Naive thymus-derived CD4-positive, alpha-beta T cell (primary cell): ENCODE data around the gene DGAT2. TPM values are rescaled to one million over a fixed set of nuclear protein-coding genes. Genes with fewer than 3 reads are reported as not detected.

ENCODE experiments used
- ATAC-seq: fragments of 150-1000 bp; cut with Tn5 transposase; 2 replicates; pipeline ENCODE4 v1.10.0; 2021; ENCODE audit warnings: mild to moderate bottlenecking, moderate library complexity
- CTCF ChIA-PET: fragments of 350-600 bp; sonication (Branson Sonifier 250); formaldehyde crosslinking; loops from one replicate; lab custom pipeline; 2021; ENCODE audit warnings: antibody characterized with exemption; lab: Charles Lee
- POLR2A ChIA-PET: fragments of 350-600 bp; sonication (Branson Sonifier 250); formaldehyde crosslinking; loops from one replicate; lab custom pipeline; 2021; ENCODE audit warnings: antibody characterized with exemption, inconsistent platforms; lab: Charles Lee
- DNase-seq, 9 donors: peaks; one replicate each; pipeline versions ENCODE4 v3.0.0 to v3.0.0-alpha.2; 2020 to 2022; ENCODE audit warnings: mixed read lengths in 1 of 9
- H3K27ac ChIP-seq: one replicate; pipeline ENCODE4 v1.7.0; 2013; ENCODE audit warnings: mild to moderate bottlenecking, low read depth, low read length, moderate library complexity
- H3K27me3 ChIP-seq, 2 donors: one replicate each; pipeline ENCODE4 v1.7.0; 2013; ENCODE audit warnings: low read length in 2 of 2, mild to moderate bottlenecking in 2 of 2, moderate library complexity in 2 of 2; ENCODE audit not compliant: control insufficient read depth in 2 of 2, insufficient read depth in 2 of 2
- H3K36me3 ChIP-seq, 3 experiments: 1 replicate in 2 of 3; 2 replicates in 1 of 3; pipeline ENCODE4 v1.7.0; 2013; ENCODE audit warnings: low read length in 3 of 3, mild to moderate bottlenecking in 3 of 3, moderate library complexity in 1 of 3; ENCODE audit not compliant: insufficient read depth in 3 of 3, control insufficient read depth in 2 of 3
- H3K4me1 ChIP-seq, 2 donors: one replicate each; pipeline ENCODE4 v1.7.0; 2013; ENCODE audit warnings: low read length in 2 of 2, mild to moderate bottlenecking in 2 of 2, moderate library complexity in 1 of 2; ENCODE audit not compliant: control insufficient read depth in 2 of 2, insufficient read depth in 2 of 2
- H3K4me3 ChIP-seq: 2 replicates; pipeline ENCODE4 v1.7.0; 2013; ENCODE audit warnings: mild to moderate bottlenecking, low read length
- H3K9me3 ChIP-seq, 3 experiments: 1 replicate in 2 of 3; 2 replicates in 1 of 3; pipeline ENCODE4 v1.7.0; 2013; ENCODE audit warnings: low read length in 3 of 3; ENCODE audit not compliant: control insufficient read depth in 2 of 3
- H3K27ac Mint-ChIP-seq, 9 donors: one replicate each; pipeline ENCODE4 v1.8.0; 2020 to 2022; ENCODE audit warnings: mixed read lengths in 9 of 9, mild to moderate bottlenecking in 8 of 9, moderate library complexity in 5 of 9, inconsistent platforms in 2 of 9
- H3K27me3 Mint-ChIP-seq, 5 donors: one replicate each; pipeline ENCODE4 v1.8.0; 2021 to 2022; ENCODE audit warnings: mixed read lengths in 5 of 5, mild to moderate bottlenecking in 1 of 5
- H3K36me3 Mint-ChIP-seq, 5 donors: one replicate each; pipeline ENCODE4 v1.8.0; 2020 to 2022; ENCODE audit warnings: mixed read lengths in 5 of 5, mild to moderate bottlenecking in 3 of 5, inconsistent platforms in 1 of 5
- H3K4me1 Mint-ChIP-seq, 7 donors: one replicate each; pipeline ENCODE4 v1.8.0; 2020 to 2022; ENCODE audit warnings: mixed read lengths in 7 of 7, mild to moderate bottlenecking in 3 of 7, inconsistent platforms in 1 of 7
- H3K4me3 Mint-ChIP-seq, 10 donors: one replicate each; pipeline ENCODE4 v1.8.0; 2020 to 2022; ENCODE audit warnings: mild to moderate bottlenecking in 10 of 10, mixed read lengths in 10 of 10, moderate library complexity in 6 of 10, inconsistent platforms in 2 of 10
- H3K9me3 Mint-ChIP-seq, 11 donors: one replicate each; pipeline ENCODE4 v1.8.0; 2020 to 2022; ENCODE audit warnings: mixed read lengths in 11 of 11, mild to moderate bottlenecking in 4 of 11, inconsistent platforms in 1 of 11, moderate library complexity in 1 of 11
- intact Hi-C, 2 donors: fragments of 100-400 bp; cut with micrococcal nuclease; formaldehyde crosslinking; loops; one replicate each; pipeline ENCODE4 v1.15.1; 2023
- polyA plus RNA-seq, 2 donors: library from polyadenylated mRNA; unstranded; fragments of 300-500 nt; fragmentation: Illumina TruSeq; gene quantifications; one replicate each; pipeline ENCODE4 v1.2.3, GENCODE V29; 2021
- total RNA-seq, 6 experiments: library from RNA in 5 of 6; stranded (reverse) in 5 of 6; gene quantifications; 1 replicate in 5 of 6; 2 replicates in 1 of 6; pipeline ENCODE4 v1.2.3 and lab custom pipeline; 2021 to 2026

Gene DGAT2
- total and polyA plus RNA-seq, 7 experiments from 2014 or later = 0.30 to 8.5 (median 0.58) TPM

- DNase-seq (no peak), ATAC-seq (no peak)
- intact Hi-C loops = no loop called here
- CTCF ChIA-PET = no interaction called here
- Mint-ChIP-seq H3K36me3 (no peaks in the 10 kb centered on the region), H3K27ac (no peak overlapping the region), H3K27me3 (peaks cover 0 to 13% (median 3%) of the 10 kb centered on the region in 5 donors), H3K4me1 (peaks cover 0 to 35% (median 3%) of the 10 kb centered on the region in 7 donors), H3K9me3 (no peaks in the 10 kb centered on the region), H3K4me3 (no peak overlapping the region)
- POLR2A ChIA-PET = interaction anchor here (0.5 kb wide), 1 partner anchor 83 kb away, joined by 3 read pairs; no protein-coding TSS in a partner anchor
- Histone ChIP-seq H3K4me3 (no peak overlapping the region), H3K4me1 (no peaks in the 10 kb centered on the region), H3K36me3 (no peaks in the 10 kb centered on the region), H3K27ac (no peak overlapping the region), H3K27me3 (no peaks in the 10 kb centered on the region), H3K9me3 (no peaks in the 10 kb centered on the region)
Observed at GRCh38 chr11:75775056-75775455, 6.5 kb downstream of the DGAT2 start.

- Histone ChIP-seq H3K4me1 (no peaks in the 10 kb centered on the region), H3K9me3 (no peaks in the 10 kb centered on the region), H3K27ac (no peak overlapping the region), H3K27me3 (no peaks in the 10 kb centered on the region), H3K36me3 (no peaks in the 10 kb centered on the region), H3K4me3 (no peak overlapping the region)
- ATAC-seq (no peak), DNase-seq (no peak)
- CTCF ChIA-PET = interaction anchor here (1.5 kb wide), 1 partner anchor 27 kb away, joined by 5 read pairs; no protein-coding TSS in a partner anchor
- Mint-ChIP-seq H3K9me3 (no peaks in the 10 kb centered on the region), H3K27ac (no peak overlapping the region), H3K36me3 (no peaks in the 10 kb centered on the region), H3K4me3 (no peak overlapping the region), H3K27me3 (no peaks in the 10 kb centered on the region), H3K4me1 (peaks cover 0 to 38% (median 0%) of the 10 kb centered on the region in 7 donors)
- POLR2A ChIA-PET = no interaction called here
- intact Hi-C loops = no loop called here
Observed at GRCh38 chr11:75776546-75776945, 8.0 kb downstream of the DGAT2 start.

- Histone ChIP-seq H3K27me3 (no peaks in the 10 kb centered on the region), H3K36me3 (no peaks in the 10 kb centered on the region), H3K27ac (no peak overlapping the region), H3K4me3 (no peak overlapping the region), H3K9me3 (no peaks in the 10 kb centered on the region), H3K4me1 (no peaks in the 10 kb centered on the region)
- Mint-ChIP-seq H3K27ac (peak overlapping the region in 1 of 9 donors; percentile 43), H3K36me3 (no peaks in the 10 kb centered on the region), H3K27me3 (no peaks in the 10 kb centered on the region), H3K9me3 (no peaks in the 10 kb centered on the region), H3K4me3 (peak overlapping the region in 1 of 10 donors; percentile 10), H3K4me1 (peaks cover 0 to 38% (median 0%) of the 10 kb centered on the region in 7 donors)
- DNase-seq (no peak), ATAC-seq (peak; percentile 72)
- POLR2A ChIA-PET = no interaction called here
- CTCF ChIA-PET = interaction anchor here (1.5 kb wide), 1 partner anchor 26 kb away, joined by 5 read pairs; no protein-coding TSS in a partner anchor
- intact Hi-C loops = no loop called here
Observed at GRCh38 chr11:75777461-75778110, 9.0 kb downstream of the DGAT2 start.

GRCh38 chr11:75778962-75779361, 10.4 kb downstream of the DGAT2 start:
- no peaks in the 10 kb centered on the region for H3K36me3 Mint-ChIP-seq
- CTCF ChIA-PET = no interaction called here
- H3K4me3 ChIP-seq = no peak overlapping the region
- no peaks in the 10 kb centered on the region for H3K27me3 ChIP-seq
- H3K4me1 ChIP-seq = no peaks in the 10 kb centered on the region
- H3K36me3 ChIP-seq = no peaks in the 10 kb centered on the region
- H3K4me1 Mint-ChIP-seq = peaks cover 0 to 34% (median 0%) of the 10 kb centered on the region in 7 donors
- H3K27ac Mint-ChIP-seq = no peak overlapping the region
- no peak overlapping the region for H3K27ac ChIP-seq
- no peak overlapping the region for H3K4me3 Mint-ChIP-seq
- POLR2A ChIA-PET = no interaction called here
- intact Hi-C loops = no loop called here
- ATAC-seq (no peak), DNase-seq (no peak)
- H3K9me3 ChIP-seq = no peaks in the 10 kb centered on the region
- no peaks in the 10 kb centered on the region for H3K27me3 Mint-ChIP-seq
- no peaks in the 10 kb centered on the region for H3K9me3 Mint-ChIP-seq

- no peak overlapping the region for H3K4me3 Mint-ChIP-seq
- Histone ChIP-seq H3K9me3 (no peaks in the 10 kb centered on the region), H3K27me3 (no peaks in the 10 kb centered on the region), H3K4me1 (no peaks in the 10 kb centered on the region), H3K4me3 (no peak overlapping the region), H3K36me3 (no peaks in the 10 kb centered on the region), H3K27ac (no peak overlapping the region)
- DNase-seq (no peak), ATAC-seq (no peak)
- no peaks in the 10 kb centered on the region for H3K36me3 Mint-ChIP-seq
- CTCF ChIA-PET = no interaction called here
- H3K9me3 Mint-ChIP-seq = no peaks in the 10 kb centered on the region
- H3K4me1 Mint-ChIP-seq = peaks cover 0 to 31% (median 0%) of the 10 kb centered on the region in 7 donors
- H3K27me3 Mint-ChIP-seq = no peaks in the 10 kb centered on the region
- POLR2A ChIA-PET = no interaction called here
- intact Hi-C loops = no loop called here
- no peak overlapping the region for H3K27ac Mint-ChIP-seq
Observed at GRCh38 chr11:75779960-75780359, 11.4 kb downstream of the DGAT2 start.

- POLR2A ChIA-PET = no interaction called here
- Histone ChIP-seq H3K4me1 (no peaks in the 10 kb centered on the region), H3K4me3 (no peak overlapping the region), H3K27me3 (no peaks in the 10 kb centered on the region), H3K36me3 (no peaks in the 10 kb centered on the region), H3K27ac (no peak overlapping the region), H3K9me3 (no peaks in the 10 kb centered on the region)
- intact Hi-C loops = no loop called here
- CTCF ChIA-PET = no interaction called here
- no peaks in the 10 kb centered on the region for H3K27me3 Mint-ChIP-seq
- ATAC-seq = no peak
- no peak for DNase-seq
- no peaks in the 10 kb centered on the region for H3K36me3 Mint-ChIP-seq
- H3K9me3 Mint-ChIP-seq = no peaks in the 10 kb centered on the region
- no peak overlapping the region for H3K4me3 Mint-ChIP-seq
- H3K27ac Mint-ChIP-seq = no peak overlapping the region
- H3K4me1 Mint-ChIP-seq = peaks cover 0 to 31% (median 0%) of the 10 kb centered on the region in 7 donors
Observed at GRCh38 chr11:75780888-75781287, 12.3 kb downstream of the DGAT2 start.

GRCh38 chr11:75781296-75781695, 12.7 kb downstream of the DGAT2 start:
- Histone ChIP-seq H3K4me1 (no peaks in the 10 kb centered on the region), H3K9me3 (no peaks in the 10 kb centered on the region), H3K36me3 (no peaks in the 10 kb centered on the region), H3K4me3 (no peak overlapping the region), H3K27me3 (no peaks in the 10 kb centered on the region), H3K27ac (no peak overlapping the region)
- Mint-ChIP-seq H3K36me3 (no peaks in the 10 kb centered on the region), H3K4me1 (peaks cover 0 to 31% (median 0%) of the 10 kb centered on the region in 7 donors), H3K4me3 (no peak overlapping the region), H3K27me3 (no peaks in the 10 kb centered on the region), H3K27ac (no peak overlapping the region), H3K9me3 (no peaks in the 10 kb centered on the region)
- intact Hi-C loops = no loop called here
- DNase-seq (no peak), ATAC-seq (no peak)
- CTCF ChIA-PET = no interaction called here
- POLR2A ChIA-PET = no interaction called here
